Left renal pelvis (tissue), 4 donors: ENCODE measurements around the gene MLXIPL. TPM values are rescaled to one million over a fixed set of nuclear protein-coding genes. Genes with fewer than 3 reads are reported as not detected.
"Not testable (repeated sequence)": the region's sequence is repeated elsewhere in the genome, so short reads cannot be mapped to it uniquely, and the experiment has no call there.

Source experiments
- DNase-seq, 4 donors: peaks; one replicate each; pipeline ENCODE4 v3.0.0-alpha.2; 2013; ENCODE audit warnings: low read depth in 4 of 4, low spot score in 3 of 4
- polyA plus RNA-seq, 4 donors: library from polyadenylated mRNA; unstranded; fragments of 120-200 nt; gene quantifications; one replicate each; pipeline ENCODE4 v1.2.1, GENCODE V29; 2013; ENCODE audit not compliant: insufficient read length in 4 of 4

MLXIPL gene
- polyA plus RNA-seq, 4 donors = 1.5 to 9.5 (median 3.4) TPM

GRCh38 chr7:73557108-73557396, 67.3 kb downstream of the MLXIPL start:
- DNase-seq = peak; percentile 70 to 81 (median 80)

DNA sequence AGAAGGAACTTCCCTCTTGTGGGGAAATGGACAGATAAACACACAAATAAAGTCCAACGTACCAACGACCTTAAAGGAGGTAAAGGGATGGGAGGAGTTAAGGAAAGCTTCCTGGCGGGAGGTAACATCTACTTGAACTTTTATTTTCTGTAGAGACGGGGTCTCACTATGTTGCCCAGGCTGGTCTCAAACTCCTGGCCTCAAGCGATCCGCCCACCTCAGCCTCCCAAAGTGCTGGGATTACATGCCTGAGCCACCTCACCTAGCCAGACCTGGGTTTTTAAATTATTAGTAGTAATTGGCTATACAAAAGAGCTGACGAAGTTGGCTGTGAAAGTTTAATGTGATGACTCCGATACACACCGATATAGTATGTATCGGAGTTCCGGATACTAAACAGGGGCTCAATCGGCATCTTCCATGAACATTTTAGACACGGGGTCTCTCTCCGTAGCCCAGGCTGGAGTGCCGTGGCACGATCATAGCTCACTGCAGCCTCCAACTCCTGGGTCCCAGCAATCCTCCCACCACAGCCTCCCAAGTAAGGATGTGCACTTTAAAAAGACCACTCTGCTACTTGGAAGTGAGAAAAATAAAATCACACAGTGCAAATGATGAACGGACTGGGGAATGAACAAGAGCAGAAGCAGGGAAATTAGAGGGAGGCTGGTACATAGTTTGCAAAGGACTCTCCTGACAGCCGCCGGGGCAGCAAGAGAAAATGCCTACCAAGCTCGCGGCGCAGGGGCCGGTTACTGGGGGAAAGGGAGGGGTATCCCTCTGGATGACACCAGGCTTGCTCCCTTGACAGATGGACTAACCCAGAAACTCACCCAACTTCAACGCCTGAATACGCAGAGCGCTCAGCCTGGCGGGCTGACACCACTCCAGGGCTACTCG, 67.9 kb downstream of the MLXIPL start:
- DNase-seq = no peak

- DNase-seq = no peak
Measured at GRCh38 chr7:73555411-73555982, 68.8 kb downstream of the MLXIPL start.

DNA sequence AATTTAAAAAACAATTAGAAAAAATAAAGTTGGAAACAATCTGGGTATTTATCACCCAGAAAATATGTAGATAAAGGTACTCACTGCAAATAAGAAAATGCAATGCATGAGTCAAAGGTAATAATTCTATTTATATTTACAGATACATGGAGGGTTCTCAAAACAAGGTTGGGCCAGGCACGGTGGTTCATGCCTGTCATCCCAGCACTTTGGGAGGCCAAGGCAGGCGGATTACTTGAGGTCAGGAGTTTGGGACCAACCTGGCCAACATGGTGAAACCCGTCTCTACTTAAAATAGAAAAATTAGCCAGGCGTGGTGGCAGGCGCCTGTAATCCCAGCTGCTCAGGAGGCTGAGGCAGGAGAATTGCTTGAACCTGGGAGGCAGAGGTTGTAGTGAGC, 74.2 kb downstream of the MLXIPL start:
- not testable (repeated sequence) for DNase-seq

- DNase-seq = no peak
Measured at GRCh38 chr7:73549176-73549575, 75.1 kb downstream of the MLXIPL start.

DNA sequence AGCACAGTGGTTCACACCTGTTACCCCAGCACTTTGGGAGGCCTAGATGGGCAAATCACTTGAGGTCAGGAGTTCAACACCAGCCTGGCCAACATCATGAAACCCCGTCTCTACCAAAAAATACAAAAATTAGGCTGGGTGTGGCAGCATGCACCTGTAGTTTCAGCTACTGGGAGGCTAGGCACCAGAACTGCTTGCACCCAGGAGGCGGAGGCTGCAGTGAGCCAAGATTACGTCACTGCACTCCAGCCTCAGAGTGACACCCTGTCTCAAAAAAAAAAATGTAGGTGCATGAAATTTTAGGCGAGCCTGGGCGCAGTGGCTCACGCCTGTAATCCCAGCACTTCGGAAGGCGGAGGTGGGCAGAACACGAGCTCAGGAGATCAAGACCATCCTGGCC, 76.5 kb downstream of the MLXIPL start:
- no peak for DNase-seq

DNA sequence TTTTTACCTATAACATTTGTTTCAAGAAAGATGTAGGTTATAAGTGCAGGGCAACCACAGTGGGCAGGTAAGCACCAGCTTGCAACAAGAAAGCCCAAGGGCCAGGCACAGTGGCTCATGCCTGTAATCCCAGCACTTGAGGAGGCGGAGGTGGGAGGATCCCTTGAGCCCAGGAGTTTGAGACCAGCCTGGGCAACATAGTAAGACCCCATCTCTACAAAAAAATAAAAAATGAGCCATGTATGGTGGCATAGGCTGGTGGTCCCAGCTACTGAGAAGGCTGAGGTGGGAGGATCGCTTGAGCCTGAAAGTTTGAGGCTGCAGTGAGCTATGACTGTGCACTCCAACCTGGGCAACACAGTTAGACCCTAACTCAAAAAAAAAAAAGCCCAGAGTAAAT, 79.6 kb downstream of the MLXIPL start:
- DNase-seq = no peak

Other genes starting within 250 kb of the MLXIPL start
- gene FZD9, start 190.7 kb downstream of the MLXIPL start, polyA plus RNA-seq = under 1 TPM; 0.35 to 0.60 (median 0.43) TPM
- gene BAZ1B, start 102.2 kb downstream of the MLXIPL start, polyA plus RNA-seq = 10 to 100 TPM; 66.7 to 80.1 (median 72.3) TPM
- gene BCL7B, start 66.8 kb downstream of the MLXIPL start, polyA plus RNA-seq = 10 to 100 TPM; 30.9 to 45.2 (median 37.6) TPM
- 10 to 100 TPM; 37.0 to 46.1 (median 42.2) TPM for gene TBL2, start 45.9 kb downstream of the MLXIPL start, polyA plus RNA-seq
- gene VPS37D, start 43.3 kb upstream of the MLXIPL start, polyA plus RNA-seq = 10 to 100 TPM in 2 of 4 donors, 1 to 10 TPM in 2; 7.0 to 18.1 (median 10.6) TPM
- gene DNAJC30, start 58.9 kb upstream of the MLXIPL start, polyA plus RNA-seq = 10 to 100 TPM in 3 of 4 donors, 1 to 10 TPM in 1; 8.3 to 12.0 (median 11.1) TPM
- 10 to 100 TPM; 65.4 to 98.8 (median 80.8) TPM for gene BUD23, start 59.1 kb upstream of the MLXIPL start, polyA plus RNA-seq
- 10 to 100 TPM in 1 of 4 donors, 1 to 10 TPM in 3; 7.1 to 16.1 (median 7.6) TPM for gene STX1A, start 95.1 kb upstream of the MLXIPL start, polyA plus RNA-seq
- 10 to 100 TPM in 3 of 4 donors, 1 to 10 TPM in 1; 9.0 to 35.1 (median 24.6) TPM for gene ABHD11, start 114.3 kb upstream of the MLXIPL start, polyA plus RNA-seq
- gene CLDN3, start 145.7 kb upstream of the MLXIPL start, polyA plus RNA-seq = 10 to 100 TPM in 3 of 4 donors, 1 to 10 TPM in 1; 1.8 to 62.9 (median 28.5) TPM
- gene CLDN4, start 206.5 kb upstream of the MLXIPL start, polyA plus RNA-seq = 100 to 1,000 TPM in 1 of 4 donors, 10 to 100 TPM in 2, 1 to 10 TPM in 1; 3.7 to 111 (median 66.3) TPM
- gene METTL27, start 218.0 kb upstream of the MLXIPL start, polyA plus RNA-seq = 10 to 100 TPM in 1 of 4 donors, 1 to 10 TPM in 3; 1.8 to 19.0 (median 6.2) TPM
- not detected for gene TMEM270, start 236.6 kb upstream of the MLXIPL start, polyA plus RNA-seq